GM21381 (cell line): Measurements from ENCODE around the gene MRAP2.

Source experiments
- ATAC-seq: cut with Tn5 transposase; IDR thresholded peaks from one replicate; pipeline ENCODE4 v1.9.1; 2021; ENCODE audit warnings: mild to moderate bottlenecking, moderate library complexity; ENCODE audit not compliant: unreplicated experiment

MRAP2 gene

GRCh38 chr6:84033523-84034451 is at the start of gene MRAP2:
MRAP2 (plus strand) TSS chr6:84033772; CDS start chr6:84055319, 21,547 bp downstream.
- peak; percentile 56 for ATAC-seq

GRCh38 chr6:83984411-83984810 is 49.2 kb upstream of the MRAP2 start:
- ATAC-seq: no peak

GRCh38 chr6:83985308-83985713 is 48.3 kb upstream of the MRAP2 start:
- ATAC-seq: no peak

- ATAC-seq: no peak
Observed at GRCh38 chr6:83985715-83986114, 47.9 kb upstream of the MRAP2 start.

- no peak for ATAC-seq
Observed at GRCh38 chr6:83998021-83998584, 35.5 kb upstream of the MRAP2 start.

- no peak for ATAC-seq
Observed at GRCh38 chr6:84001119-84001518, 32.5 kb upstream of the MRAP2 start.

GRCh38 chr6:84002226-84002625 is 31.3 kb upstream of the MRAP2 start:
- no peak for ATAC-seq

GRCh38 chr6:84003131-84003530 is 30.4 kb upstream of the MRAP2 start:
- no peak for ATAC-seq

GRCh38 chr6:84003654-84004053 is 29.9 kb upstream of the MRAP2 start:
- ATAC-seq: no peak

- no peak for ATAC-seq
Observed at GRCh38 chr6:84007871-84008270, 25.7 kb upstream of the MRAP2 start.

GRCh38 chr6:84013354-84013753 is 20.2 kb upstream of the MRAP2 start:
- no peak for ATAC-seq

GRCh38 chr6:84013931-84014330 is 19.6 kb upstream of the MRAP2 start:
- ATAC-seq: no peak

GRCh38 chr6:84016029-84016428 is 17.5 kb upstream of the MRAP2 start:
- no peak for ATAC-seq

GRCh38 chr6:84017709-84018452 is 15.7 kb upstream of the MRAP2 start:
- peak; percentile 57 for ATAC-seq

- no peak for ATAC-seq
Observed at GRCh38 chr6:84018453-84019061, 15.0 kb upstream of the MRAP2 start.

GRCh38 chr6:84019141-84019841 is 14.3 kb upstream of the MRAP2 start:
- no peak for ATAC-seq

- no peak for ATAC-seq
Observed at GRCh38 chr6:84019842-84020211, 13.7 kb upstream of the MRAP2 start.

GRCh38 chr6:84021625-84022024 is 11.9 kb upstream of the MRAP2 start:
- no peak for ATAC-seq

GRCh38 chr6:84026721-84027164 is 6.8 kb upstream of the MRAP2 start:
- no peak for ATAC-seq

- no peak for ATAC-seq
Observed at GRCh38 chr6:84027340-84028181, 6.0 kb upstream of the MRAP2 start.
